ENCODE measurements around the gene EFCAB8. TPM values are rescaled to one million over a fixed set of nuclear protein-coding genes. Genes with fewer than 3 reads are reported as not detected.

The EFCAB8 gene
- total and polyA plus RNA-seq, 7 donors = 0.03 to 0.08 (median 0.04) TPM; not detected in 4

DNA sequence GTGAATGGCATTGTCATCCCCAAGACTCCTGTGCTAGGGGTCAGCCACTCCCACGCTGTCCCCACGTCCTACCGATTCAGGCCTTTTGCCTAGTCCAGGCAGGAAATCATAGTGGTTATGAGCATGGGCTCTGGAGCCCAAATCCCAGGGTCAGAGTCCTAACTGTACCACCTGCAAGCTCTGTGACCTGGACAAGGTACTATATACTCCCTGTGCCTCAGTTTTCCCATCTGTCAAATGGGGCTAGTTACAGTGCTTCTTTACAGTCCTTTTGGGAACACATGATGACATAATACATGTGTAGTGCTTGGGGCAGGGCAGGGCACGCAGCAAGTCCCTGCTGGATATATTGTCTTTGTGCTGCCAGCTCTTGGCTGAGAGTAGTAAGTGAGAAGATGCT lies 27.2 kb downstream of the EFCAB8 start:
- intact Hi-C loops (cut with DNase I) = no loop called here
- Histone ChIP-seq H3K27me3 (ENCODE audit: insufficient read depth in 3 of 3, low read length in 2 of 3) (no peaks in the 10 kb centered on the region), H3K27ac (no peak overlapping the region), H3K4me3 (no peak overlapping the region), H3K9me3 (no peaks in the 10 kb centered on the region), H3K36me3 (ENCODE audit: insufficient read depth in 1 of 2, low read depth in 1 of 2) (no peaks in the 10 kb centered on the region), H3K4me1 (no peaks in the 10 kb centered on the region)
- WGBS, 3 donors = 91 to 94% (median 92%) methylated on average over 4 of the region's 4 CpGs
- DNase-seq (no peak), ATAC-seq (no peak)
- TF ChIP-seq, protein P1, sequence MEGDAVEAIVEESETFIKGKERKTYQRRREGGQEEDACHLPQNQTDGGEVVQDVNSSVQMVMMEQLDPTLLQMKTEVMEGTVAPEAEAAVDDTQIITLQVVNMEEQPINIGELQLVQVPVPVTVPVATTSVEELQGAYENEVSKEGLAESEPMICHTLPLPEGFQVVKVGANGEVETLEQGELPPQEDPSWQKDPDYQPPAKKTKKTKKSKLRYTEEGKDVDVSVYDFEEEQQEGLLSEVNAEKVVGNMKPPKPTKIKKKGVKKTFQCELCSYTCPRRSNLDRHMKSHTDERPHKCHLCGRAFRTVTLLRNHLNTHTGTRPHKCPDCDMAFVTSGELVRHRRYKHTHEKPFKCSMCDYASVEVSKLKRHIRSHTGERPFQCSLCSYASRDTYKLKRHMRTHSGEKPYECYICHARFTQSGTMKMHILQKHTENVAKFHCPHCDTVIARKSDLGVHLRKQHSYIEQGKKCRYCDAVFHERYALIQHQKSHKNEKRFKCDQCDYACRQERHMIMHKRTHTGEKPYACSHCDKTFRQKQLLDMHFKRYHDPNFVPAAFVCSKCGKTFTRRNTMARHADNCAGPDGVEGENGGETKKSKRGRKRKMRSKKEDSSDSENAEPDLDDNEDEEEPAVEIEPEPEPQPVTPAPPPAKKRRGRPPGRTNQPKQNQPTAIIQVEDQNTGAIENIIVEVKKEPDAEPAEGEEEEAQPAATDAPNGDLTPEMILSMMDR (IDR thresholded peaks at IDR 0.05) = no peak

DNA sequence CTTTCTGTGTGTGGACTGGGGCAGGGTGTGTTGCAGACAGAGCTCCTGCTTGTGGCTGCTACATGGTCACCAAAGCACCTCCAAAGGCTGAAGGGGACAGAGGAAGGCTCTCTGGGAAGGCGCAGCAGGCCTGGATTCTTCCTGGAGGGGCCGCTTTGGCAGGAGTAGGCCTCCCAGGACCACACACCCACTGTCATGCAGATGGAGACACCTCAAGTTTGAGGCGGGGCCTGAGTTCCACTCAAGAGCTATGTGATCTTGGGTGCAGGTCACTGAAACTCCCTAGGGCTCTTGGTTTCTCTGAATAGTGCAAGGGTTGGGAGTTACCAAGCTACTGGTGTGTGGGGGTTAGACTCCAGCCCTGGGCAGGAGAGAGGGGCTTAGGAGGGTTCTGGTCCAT lies 27.9 kb downstream of the EFCAB8 start:
- H3K9me3 ChIP-seq = no peaks in the 10 kb centered on the region
- H3K4me1 ChIP-seq = no peaks in the 10 kb centered on the region
- no peak overlapping the region for H3K27ac ChIP-seq
- WGBS, 3 donors = 60 to 78% (median 61%) methylated on average over 3 of the region's 3 CpGs
- TF ChIP-seq, protein P1 (IDR thresholded peaks at IDR 0.05) = no peak
- ATAC-seq = no peak
- no peaks in the 10 kb centered on the region for H3K27me3 ChIP-seq (ENCODE audit: insufficient read depth in 3 of 3, low read length in 2 of 3)
- no peak overlapping the region for H3K4me3 ChIP-seq
- DNase-seq = no peak
- H3K36me3 ChIP-seq (ENCODE audit: insufficient read depth in 1 of 2, low read depth in 1 of 2) = no peaks in the 10 kb centered on the region
- intact Hi-C loops (cut with DNase I) = no loop called here

DNA sequence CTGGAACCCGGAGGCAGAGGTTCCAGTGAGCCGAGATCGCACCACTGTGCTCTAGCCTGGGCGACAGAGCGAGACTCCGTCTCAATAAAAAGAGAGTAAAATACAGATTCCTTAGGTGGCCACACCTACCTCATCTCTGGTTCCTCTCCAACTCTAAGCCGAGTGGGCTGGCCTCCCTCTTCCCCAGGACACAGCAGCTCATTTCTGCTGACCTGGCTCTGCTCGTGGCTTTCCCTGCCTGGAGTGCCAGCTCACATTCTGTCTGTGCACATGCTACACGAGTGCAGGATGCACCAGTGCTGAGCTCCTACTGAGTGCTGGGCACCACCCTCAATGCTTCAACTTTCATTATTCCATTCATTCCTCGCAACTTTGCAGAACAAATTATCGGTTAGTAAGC lies 28.8 kb downstream of the EFCAB8 start:
- no peaks in the 10 kb centered on the region for H3K36me3 ChIP-seq (ENCODE audit: insufficient read depth in 1 of 2, low read depth in 1 of 2)
- WGBS, 3 donors = 68 to 73% (median 70%) methylated on average over 11 of the region's 11 CpGs
- H3K4me3 ChIP-seq = no peak overlapping the region
- ATAC-seq = no peak
- H3K4me1 ChIP-seq = no peaks in the 10 kb centered on the region
- no peaks in the 10 kb centered on the region for H3K9me3 ChIP-seq
- TF ChIP-seq, protein P1 (IDR thresholded peaks at IDR 0.05) = no peak
- intact Hi-C loops (cut with DNase I) = no loop called here
- H3K27ac ChIP-seq = no peak overlapping the region
- no peak for DNase-seq
- no peaks in the 10 kb centered on the region for H3K27me3 ChIP-seq (ENCODE audit: insufficient read depth in 3 of 3, low read length in 2 of 3)

DNA sequence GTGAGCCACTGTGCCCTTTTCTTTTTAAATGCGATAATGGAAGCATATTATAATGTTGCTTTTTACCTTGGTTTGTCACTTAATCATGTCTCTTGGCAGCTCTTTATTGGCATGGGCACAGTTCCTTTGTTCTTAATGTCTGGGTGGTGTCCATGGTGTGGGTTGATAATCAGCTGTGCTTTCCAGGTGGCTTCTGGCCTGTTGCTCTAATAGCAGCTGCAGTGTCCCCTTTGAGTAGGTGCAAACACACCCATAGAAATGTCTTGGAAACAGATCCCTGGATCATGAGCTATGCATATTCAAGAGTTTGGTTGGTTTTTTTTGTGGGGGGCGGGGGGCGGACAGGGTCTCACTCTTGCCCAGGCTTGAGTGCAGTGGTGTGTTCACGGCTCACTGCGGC lies 29.9 kb downstream of the EFCAB8 start:
- no peaks in the 10 kb centered on the region for H3K9me3 ChIP-seq
- H3K4me1 ChIP-seq = no peaks in the 10 kb centered on the region
- no peak overlapping the region for H3K27ac ChIP-seq
- no peak for ATAC-seq
- no peaks in the 10 kb centered on the region for H3K36me3 ChIP-seq (ENCODE audit: insufficient read depth in 1 of 2, low read depth in 1 of 2)
- 92 to 95% (median 94%) methylated on average over 5 of the region's 5 CpGs for WGBS, 3 donors
- H3K27me3 ChIP-seq (ENCODE audit: insufficient read depth in 3 of 3, low read length in 2 of 3) = no peaks in the 10 kb centered on the region
- intact Hi-C loops (cut with DNase I) = no loop called here
- TF ChIP-seq, protein P1 (IDR thresholded peaks at IDR 0.05) = no peak
- DNase-seq = no peak
- no peak overlapping the region for H3K4me3 ChIP-seq

DNA sequence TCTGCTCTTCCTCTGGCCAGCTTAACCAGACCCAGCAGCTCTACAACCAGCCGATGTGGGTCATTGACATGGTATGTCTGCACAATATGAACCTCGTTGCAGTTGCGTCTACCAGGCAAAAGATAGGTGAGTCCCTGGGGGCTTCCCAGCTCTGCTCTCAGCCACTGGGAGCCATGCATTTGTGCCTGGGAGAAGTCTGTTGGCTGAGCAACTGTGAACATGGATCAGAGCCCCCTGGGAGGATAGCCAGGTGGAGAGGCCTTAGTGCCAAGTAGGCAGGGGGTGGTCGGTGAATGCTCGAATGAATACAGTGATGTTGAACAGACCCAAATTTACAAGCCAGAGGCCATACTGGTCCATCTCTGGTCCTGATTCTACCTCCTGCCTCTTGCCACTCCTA lies 30.6 kb downstream of the EFCAB8 start:
- H3K4me1 ChIP-seq = no peaks in the 10 kb centered on the region
- TF ChIP-seq, protein P1 (IDR thresholded peaks at IDR 0.05) = no peak
- no peak for DNase-seq
- ATAC-seq = no peak
- H3K27me3 ChIP-seq (ENCODE audit: insufficient read depth in 3 of 3, low read length in 2 of 3) = no peaks in the 10 kb centered on the region
- intact Hi-C loops (cut with DNase I) = no loop called here
- H3K4me3 ChIP-seq = no peak overlapping the region
- no peaks in the 10 kb centered on the region for H3K9me3 ChIP-seq
- H3K36me3 ChIP-seq (ENCODE audit: insufficient read depth in 1 of 2, low read depth in 1 of 2) = no peaks in the 10 kb centered on the region
- no peak overlapping the region for H3K27ac ChIP-seq
- 56 to 69% (median 58%) methylated on average over 5 of the region's 5 CpGs for WGBS, 3 donors
